ENCODE results near the gene ZNF789.

Gene ZNF789

GRCh38 chr7:99465421-99465768, 7.3 kb upstream of the ZNF789 start:
- no peaks in the 10 kb centered on the region for H3K36me3 ChIP-seq (ENCODE audit: control insufficient read depth, insufficient read depth, low read length)
- H3K4me2 ChIP-seq (ENCODE audit: low read length): peak overlapping the region; percentile 89
- peaks cover 11% of the 10 kb centered on the region for H3K4me1 ChIP-seq
- H3K9ac ChIP-seq: peak overlapping the region; percentile 17
- peak overlapping the region; percentile 91 for H3K4me3 ChIP-seq (ENCODE audit: low read depth, low read length)
- peak overlapping the region; percentile 87 for H3K27ac ChIP-seq
- TF ChIP-seq CTCF (IDR thresholded peaks at IDR 0.05): no peak
- peaks cover 56% of the 10 kb centered on the region for H3K79me2 ChIP-seq
- peak overlapping the region; percentile 98 for H2AFZ ChIP-seq
- H3K9me3 ChIP-seq (ENCODE audit: control insufficient read depth, low read length): no peaks in the 10 kb centered on the region
- no peaks in the 10 kb centered on the region for H3K27me3 ChIP-seq (ENCODE audit: control insufficient read depth, insufficient read depth, low read length)

GRCh38 chr7:99468336-99468918, 4.3 kb upstream of the ZNF789 start:
- no peak overlapping the region for H3K4me2 ChIP-seq (ENCODE audit: low read length)
- H3K4me3 ChIP-seq (ENCODE audit: low read depth, low read length): no peak overlapping the region
- H2AFZ ChIP-seq: no peak overlapping the region
- H3K27ac ChIP-seq: no peak overlapping the region
- H3K36me3 ChIP-seq (ENCODE audit: control insufficient read depth, insufficient read depth, low read length): no peaks in the 10 kb centered on the region
- H3K9me3 ChIP-seq (ENCODE audit: control insufficient read depth, low read length): no peaks in the 10 kb centered on the region
- peaks cover 29% of the 10 kb centered on the region for H3K79me2 ChIP-seq
- no peaks in the 10 kb centered on the region for H3K27me3 ChIP-seq (ENCODE audit: control insufficient read depth, insufficient read depth, low read length)
- no peak overlapping the region for H3K9ac ChIP-seq
- TF ChIP-seq CTCF (IDR thresholded peaks at IDR 0.05): no peak
- peaks cover 6% of the 10 kb centered on the region for H3K4me1 ChIP-seq

- Histone ChIP-seq H3K27me3 (ENCODE audit: control insufficient read depth, insufficient read depth, low read length) (no peaks in the 10 kb centered on the region), H2AFZ (peak overlapping the region; percentile 3), H3K9me3 (ENCODE audit: control insufficient read depth, low read length) (no peaks in the 10 kb centered on the region), H3K79me2 (peaks cover 26% of the 10 kb centered on the region), H3K9ac (no peak overlapping the region), H3K27ac (peak overlapping the region; percentile 11), H3K36me3 (ENCODE audit: control insufficient read depth, insufficient read depth, low read length) (no peaks in the 10 kb centered on the region), H3K4me1 (peaks cover 8% of the 10 kb centered on the region), H3K4me2 (ENCODE audit: low read length) (no peak overlapping the region), H3K4me3 (ENCODE audit: low read depth, low read length) (no peak overlapping the region)
- TF ChIP-seq CTCF (IDR thresholded peaks at IDR 0.05): no peak
Observed at GRCh38 chr7:99469381-99470065, 3.2 kb upstream of the ZNF789 start.

- Histone ChIP-seq H3K27me3 (ENCODE audit: control insufficient read depth, insufficient read depth, low read length) (no peaks in the 10 kb centered on the region), H3K4me3 (ENCODE audit: low read depth, low read length) (peak overlapping the region; percentile 77), H3K9me3 (ENCODE audit: control insufficient read depth, low read length) (no peaks in the 10 kb centered on the region), H2AFZ (peak overlapping the region; percentile 92), H3K4me2 (ENCODE audit: low read length) (peak overlapping the region; percentile 68), H3K4me1 (peaks cover 2% of the 10 kb centered on the region), H3K27ac (peak overlapping the region; percentile 37), H3K79me2 (peaks cover 13% of the 10 kb centered on the region), H3K36me3 (ENCODE audit: control insufficient read depth, insufficient read depth, low read length) (no peaks in the 10 kb centered on the region), H3K9ac (no peak overlapping the region)
- no peak for TF ChIP-seq CTCF (IDR thresholded peaks at IDR 0.05)
Observed at GRCh38 chr7:99473315-99473596, 566 bp downstream of the ZNF789 start.

- peaks cover 2% of the 10 kb centered on the region for H3K4me1 ChIP-seq
- H3K9ac ChIP-seq: no peak overlapping the region
- H3K9me3 ChIP-seq (ENCODE audit: control insufficient read depth, low read length): no peaks in the 10 kb centered on the region
- H3K4me2 ChIP-seq (ENCODE audit: low read length): no peak overlapping the region
- TF ChIP-seq CTCF (IDR thresholded peaks at IDR 0.05): no peak
- H3K36me3 ChIP-seq (ENCODE audit: control insufficient read depth, insufficient read depth, low read length): no peaks in the 10 kb centered on the region
- H3K27ac ChIP-seq: no peak overlapping the region
- H3K4me3 ChIP-seq (ENCODE audit: low read depth, low read length): no peak overlapping the region
- no peak overlapping the region for H2AFZ ChIP-seq
- H3K27me3 ChIP-seq (ENCODE audit: control insufficient read depth, insufficient read depth, low read length): no peaks in the 10 kb centered on the region
- peaks cover 13% of the 10 kb centered on the region for H3K79me2 ChIP-seq
Observed at GRCh38 chr7:99476107-99476506, 3.4 kb downstream of the ZNF789 start.

Data from parathyroid adenoma (tissue), 2 donors.